Stimulated activated CD4-positive, alpha-beta T cell treated with anti-CD3 and anti-CD28 coated beads, Interleukin-4, amount 100 ng/mL, for 1 hour (primary cell): ENCODE measurements around the gene CXXC5.

Experiments used
- DNase-seq: peaks from one replicate; pipeline ENCODE4 v3.0.0-alpha.2; 2020

Gene CXXC5

GRCh38 chr5:139683295-139684271 is 35.4 kb downstream of the CXXC5 start:
- DNase-seq, result no peak

GRCh38 chr5:139684350-139684880 is 36.3 kb downstream of the CXXC5 start:
- no peak for DNase-seq

- no peak for DNase-seq
Observed at GRCh38 chr5:139684881-139685749, 37.0 kb downstream of the CXXC5 start.

- DNase-seq, result no peak
Observed at GRCh38 chr5:139685886-139686285, 37.7 kb downstream of the CXXC5 start.

- no peak for DNase-seq
Observed at GRCh38 chr5:139686356-139686705, 38.2 kb downstream of the CXXC5 start.

- no peak for DNase-seq
Observed at GRCh38 chr5:139686706-139687441, 38.7 kb downstream of the CXXC5 start.

- DNase-seq, result no peak
Observed at GRCh38 chr5:139687656-139688055, 39.5 kb downstream of the CXXC5 start.

GRCh38 chr5:139688088-139688702 is 40.0 kb downstream of the CXXC5 start:
- no peak for DNase-seq

- DNase-seq, result no peak
Observed at GRCh38 chr5:139688751-139689372, 40.7 kb downstream of the CXXC5 start.

GRCh38 chr5:139689631-139690063 is 41.5 kb downstream of the CXXC5 start:
- DNase-seq, result no peak

GRCh38 chr5:139690064-139690802 is 42.1 kb downstream of the CXXC5 start:
- no peak for DNase-seq

- no peak for DNase-seq
Observed at GRCh38 chr5:139690803-139691629, 42.9 kb downstream of the CXXC5 start.

GRCh38 chr5:139692148-139692547 is 44.0 kb downstream of the CXXC5 start:
- no peak for DNase-seq

- DNase-seq, result no peak
Observed at GRCh38 chr5:139692679-139693308, 44.6 kb downstream of the CXXC5 start.

- DNase-seq, result no peak
Observed at GRCh38 chr5:139693676-139694364, 45.7 kb downstream of the CXXC5 start.

GRCh38 chr5:139694556-139695177 is 46.5 kb downstream of the CXXC5 start:
- DNase-seq, result no peak

- no peak for DNase-seq
Observed at GRCh38 chr5:139695178-139695573, 47.0 kb downstream of the CXXC5 start.

- no peak for DNase-seq
Observed at GRCh38 chr5:139696167-139696893, 48.2 kb downstream of the CXXC5 start.
